ENCODE data around the gene VAV3.

- no peak for TF ChIP-seq POLR2A (IDR thresholded peaks at IDR 0.05)
- TF ChIP-seq CTCF (IDR thresholded peaks at IDR 0.05): no peak
Measured at GRCh38 chr1:107807855-107808254, 157.1 kb downstream of the VAV3 start.
